Suprapubic skin (tissue), 3 donors: ENCODE results near the gene ANKFN1.

Source experiments
- CTCF ChIP-seq, 2 donors: fragments of 200-600 bp in 1 of 2; fragments of 450-650 bp in 1 of 2; sonication (generic) in 1 of 2; IDR thresholded peaks; one replicate each; pipeline ENCODE4 v1.5.1; 2016 to 2019; ENCODE audit warnings: antibody characterized with exemption in 2 of 2, mild to moderate bottlenecking in 1 of 2, moderate library complexity in 1 of 2
- POLR2AphosphoS5 ChIP-seq, 3 donors: sonication (generic); formaldehyde crosslinking; IDR thresholded peaks; one replicate each; pipeline ENCODE4 v1.6.1; 2017; ENCODE audit warnings: antibody characterized with exemption in 3 of 3

GRCh38 chr17:56317351-56318208 lies 164.3 kb downstream of the ANKFN1 start:
- TF ChIP-seq CTCF (IDR thresholded peaks at IDR 0.05) (no peak), POLR2AphosphoS5 (IDR thresholded peaks at IDR 0.05) (no peak)
